NCI-H1105 treated with DMSO at 0.1 percent for 48 hours (cell line): ENCODE measurements around the gene KRT33A.
"Not testable (repeated sequence)": the region's sequence is repeated elsewhere in the genome, so short reads cannot be mapped to it uniquely, and the experiment has no call there.

Experiments used
- DNase-seq: peaks from one replicate; lab custom pipeline; 2025; lab: John Stamatoyannopoulos, UW

Gene KRT33A

DNA sequence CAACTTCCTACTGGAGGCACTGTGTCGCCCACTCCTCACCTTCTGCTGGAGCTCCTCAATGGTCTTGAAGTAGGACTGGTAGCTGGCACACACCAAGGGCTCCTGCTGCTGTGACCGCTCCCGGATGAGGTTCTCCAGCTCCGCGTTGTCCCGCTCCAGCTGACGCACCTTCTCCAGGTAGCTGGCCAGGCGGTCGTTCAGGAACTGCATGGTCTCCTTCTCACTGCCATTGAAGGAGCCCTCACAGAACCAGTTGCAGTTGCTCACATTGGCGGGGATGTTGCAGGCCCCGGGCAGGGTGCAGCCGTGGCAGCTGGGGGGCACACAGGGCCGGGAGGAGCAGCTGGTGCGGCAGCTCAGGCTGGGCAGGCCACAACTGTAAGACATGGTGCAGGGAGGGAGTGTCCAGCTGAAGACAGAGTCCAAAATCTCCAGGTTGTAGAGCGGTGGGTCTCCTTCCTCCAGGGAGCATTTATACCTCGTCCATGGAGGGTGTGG, at the start of gene KRT33A:
Gene KRT33A, minus strand, starts transcription at position 448 of the 498 bp plus-strand sequence. Its CDS starts 61 bp downstream, at position 387.
- DNase-seq, result not testable (repeated sequence)

DNA sequence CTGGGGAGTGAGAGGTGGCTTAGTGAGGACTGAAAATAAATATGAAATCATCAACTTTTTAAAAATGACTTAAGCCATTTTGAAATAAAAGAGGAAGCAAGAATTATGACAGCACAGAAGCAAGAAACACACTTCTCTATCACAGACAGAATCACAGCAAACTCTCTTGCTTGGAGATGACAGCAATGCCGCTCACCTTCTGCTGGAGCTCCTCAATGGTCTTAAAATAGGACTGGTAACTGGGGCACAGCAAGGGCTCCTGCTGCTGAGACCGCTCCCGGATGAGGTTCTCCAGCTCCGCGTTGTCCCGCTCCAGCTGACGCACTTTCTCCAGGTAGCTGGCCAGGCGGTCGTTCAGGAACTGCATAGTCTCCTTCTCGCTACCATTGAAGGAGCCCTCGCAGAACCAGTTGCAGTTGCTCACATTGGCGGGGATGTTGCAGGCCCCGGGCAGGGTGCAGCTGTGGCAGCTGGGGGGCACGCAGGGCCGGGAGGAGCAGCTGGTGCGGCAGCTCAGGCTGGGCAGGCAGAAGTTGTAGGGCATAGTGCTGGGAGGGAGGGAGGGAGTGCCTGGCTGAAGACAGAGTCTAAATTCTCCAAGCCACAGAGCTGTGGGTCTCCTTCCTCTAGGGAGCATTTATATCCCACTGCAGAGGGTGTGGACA, 46.5 kb upstream of the KRT33A start, which contains the start of gene KRT31:
Gene KRT31, minus strand, starts transcription at position 613 of the 665 bp plus-strand sequence. Its CDS starts 69 bp downstream, at position 544.
- DNase-seq, result no peak

DNA sequence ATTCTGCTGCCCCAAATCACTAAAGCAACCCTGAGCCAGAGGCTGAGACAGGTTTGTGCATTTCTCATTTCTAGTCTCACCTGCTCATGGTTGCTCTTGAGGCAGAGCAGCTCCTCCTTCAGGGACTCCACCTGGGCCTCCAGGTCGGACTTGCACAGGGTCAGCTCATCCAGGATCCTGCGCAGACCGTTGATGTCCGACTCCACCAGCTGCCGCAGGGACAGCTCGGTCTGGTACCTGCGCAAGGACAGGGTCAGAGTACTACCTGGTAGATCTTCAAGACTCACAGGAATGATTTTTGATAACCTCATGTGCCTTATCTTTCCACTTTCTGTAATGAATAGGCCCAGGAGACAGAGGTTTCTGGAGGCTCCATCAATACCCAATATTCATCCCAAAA, 45.7 kb upstream of the KRT33A start:
- DNase-seq, result no peak

DNA sequence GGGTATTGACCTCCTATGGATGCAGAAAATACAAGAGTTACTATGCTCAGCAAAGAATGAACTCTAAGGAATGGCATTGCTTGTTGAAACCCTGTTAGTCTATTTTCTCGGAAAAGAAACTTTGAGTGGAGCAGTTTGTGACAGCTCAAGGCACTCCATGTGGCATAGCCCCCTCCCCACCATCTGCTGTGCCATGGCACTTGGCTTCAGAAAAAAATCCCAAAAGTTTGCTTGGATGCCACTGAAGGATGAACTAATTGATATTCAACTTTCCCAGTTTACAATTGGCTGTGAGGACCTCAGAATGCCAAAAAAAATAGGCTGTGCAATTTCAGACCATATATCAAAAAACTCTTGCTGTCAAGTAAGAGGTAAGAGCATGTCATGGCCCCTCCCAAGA, 45.0 kb upstream of the KRT33A start:
- no peak for DNase-seq

DNA sequence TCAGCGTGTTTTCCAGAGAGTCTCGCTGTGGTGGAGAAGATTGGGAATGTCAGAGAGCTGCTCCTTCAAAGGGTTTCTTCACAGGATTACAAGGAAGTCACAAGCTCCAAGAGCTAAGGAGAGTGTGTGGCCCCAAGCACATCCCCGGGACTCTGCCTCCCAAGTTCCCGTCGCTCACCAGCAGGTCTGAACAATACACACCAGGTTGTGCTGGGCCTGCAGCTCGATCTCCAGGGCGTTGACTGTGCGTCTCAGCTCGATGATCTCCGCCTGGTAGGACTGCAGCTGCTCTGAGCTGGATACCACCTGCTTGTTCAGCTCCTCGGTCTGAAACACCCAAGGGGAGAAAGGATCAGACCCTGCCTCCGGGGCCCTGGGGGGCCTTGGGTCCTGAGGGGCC, 44.4 kb upstream of the KRT33A start:
- DNase-seq, result not testable (repeated sequence)

DNA sequence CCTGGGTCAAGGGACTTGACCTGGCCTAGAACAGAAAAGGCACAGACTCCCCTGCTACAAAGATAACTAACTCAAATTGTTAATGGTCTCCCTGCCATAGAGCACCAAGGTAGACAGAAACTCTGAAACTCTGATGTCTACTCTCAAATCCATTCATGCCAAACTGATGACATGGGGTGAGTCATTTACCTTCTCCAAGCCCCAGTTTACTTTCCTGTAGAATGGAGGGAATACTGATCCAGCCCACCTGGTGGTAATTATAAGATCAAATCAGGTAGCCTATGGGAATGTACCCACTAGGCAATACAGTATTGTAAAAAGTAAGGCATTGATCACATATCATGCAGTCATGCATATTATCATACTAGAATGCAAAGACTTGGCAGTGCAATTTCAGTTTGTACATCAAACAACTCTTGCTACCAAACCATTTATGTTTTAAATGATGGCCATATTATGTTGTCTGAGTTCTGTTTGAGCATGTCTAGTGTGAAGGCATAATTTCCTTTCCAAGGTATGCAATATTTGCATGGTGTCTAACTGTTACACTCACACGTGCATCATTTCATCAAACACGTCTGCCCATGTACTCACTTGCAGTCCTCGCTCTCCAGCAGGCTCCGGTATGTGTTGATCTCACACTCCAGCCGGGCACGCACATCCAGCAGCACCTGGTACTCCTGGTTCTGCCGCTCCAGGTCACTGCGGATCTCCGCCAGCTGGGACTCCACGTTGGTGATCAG, 43.8 kb upstream of the KRT33A start:
- no peak for DNase-seq

DNA sequence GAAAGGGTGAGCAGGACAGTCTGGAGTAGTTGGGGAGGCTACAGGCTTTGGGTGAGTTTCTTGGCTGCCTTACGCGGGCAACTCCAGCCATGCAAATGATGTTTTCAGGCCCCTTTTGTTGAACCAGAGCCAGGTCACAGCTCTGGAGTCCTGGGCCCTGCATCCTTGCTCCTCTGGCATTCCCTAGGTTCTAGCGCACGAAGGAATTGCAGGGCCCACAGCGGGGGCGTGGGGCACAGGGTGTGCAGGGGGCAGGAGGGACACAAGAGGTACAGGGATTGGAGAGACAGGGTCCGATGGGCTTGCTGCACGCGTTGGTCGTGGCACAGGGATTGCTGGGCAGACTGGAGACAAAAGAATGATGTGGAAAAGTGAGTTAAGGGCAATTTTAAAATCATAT, 43.2 kb upstream of the KRT33A start:
- DNase-seq, result no peak

DNA sequence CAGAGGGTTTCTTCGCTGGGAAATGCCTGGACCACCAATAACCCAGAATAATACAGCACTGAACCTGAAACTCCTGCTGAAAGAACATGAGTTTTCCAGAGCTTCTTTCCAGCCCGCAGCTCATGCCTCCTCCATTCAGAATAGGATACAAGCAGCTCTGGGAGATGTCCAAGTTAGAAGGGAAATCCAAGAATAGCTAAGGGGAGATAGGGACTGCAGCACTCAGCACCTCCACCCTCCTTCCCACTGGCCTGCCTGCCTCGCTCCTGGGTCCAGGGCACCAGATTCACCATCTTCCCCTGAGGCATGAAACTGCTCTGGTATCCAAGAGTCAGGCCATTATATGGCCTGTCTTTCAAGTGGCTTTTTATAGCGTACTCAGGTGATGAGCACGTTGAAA, 42.7 kb upstream of the KRT33A start:
- DNase-seq, result peak; percentile 14

DNA sequence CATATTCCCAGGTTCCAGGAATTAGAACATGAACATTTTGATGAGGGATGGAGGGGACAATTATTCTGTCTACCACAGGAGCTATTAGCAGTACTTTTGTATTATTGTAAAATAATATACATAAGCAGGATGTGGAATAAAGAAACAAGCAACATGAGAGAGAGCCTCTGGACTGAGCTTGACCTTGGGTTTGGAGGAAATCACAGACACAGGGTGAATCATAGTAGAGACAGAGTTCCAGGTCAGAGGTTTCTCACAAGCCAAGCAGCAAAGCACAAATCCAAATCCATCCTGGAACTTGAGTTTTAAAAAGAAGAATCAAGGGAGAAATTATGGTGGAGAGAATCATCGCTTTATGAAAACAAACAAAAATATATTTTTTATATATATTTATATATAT, 41.6 kb upstream of the KRT33A start:
- no peak for DNase-seq

DNA sequence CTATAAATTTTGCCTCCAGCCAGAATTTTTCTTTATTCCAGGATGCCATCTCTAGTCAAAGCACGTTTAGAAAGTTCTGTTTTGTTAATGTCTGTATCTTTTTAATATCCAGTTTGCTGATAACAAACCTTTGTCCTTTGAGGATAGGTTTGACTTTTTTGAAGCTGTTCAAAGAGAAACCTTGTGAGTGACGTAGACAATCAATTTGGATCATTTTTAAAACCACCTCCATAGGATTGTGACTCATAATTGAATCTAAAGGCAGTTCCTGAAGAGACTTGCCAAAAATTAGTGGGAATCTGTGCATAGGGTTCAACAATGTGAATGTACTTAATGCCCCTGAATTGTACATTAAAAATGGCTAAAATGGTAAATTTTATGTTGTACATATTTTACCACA, 40.9 kb upstream of the KRT33A start:
- DNase-seq, result no peak

DNA sequence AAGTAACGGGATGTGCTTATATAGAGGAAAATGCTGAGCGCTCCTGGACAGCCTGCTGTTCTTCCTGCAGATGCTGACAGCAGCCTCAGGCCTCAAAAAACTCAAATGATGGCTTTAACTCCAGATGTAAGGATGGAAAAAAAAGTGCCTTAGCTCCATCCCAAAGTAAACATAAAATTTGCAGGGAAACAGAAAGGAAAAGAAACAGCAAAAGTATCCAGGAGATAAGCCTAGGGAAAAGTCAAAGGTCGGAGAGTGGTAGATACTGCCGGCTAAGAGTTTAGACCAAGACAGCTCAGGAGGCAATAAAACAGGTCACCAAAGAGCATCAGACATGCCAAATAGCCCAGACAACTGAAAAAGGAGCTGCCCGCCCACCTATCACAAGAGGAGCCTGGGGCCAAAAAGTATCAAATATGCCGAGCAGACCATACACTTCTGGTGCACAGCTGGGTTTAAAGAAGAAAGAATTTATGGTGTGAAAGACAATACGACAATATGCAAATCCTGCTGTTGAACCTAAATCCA, 39.8 kb upstream of the KRT33A start:
- DNase-seq, result no peak

DNA sequence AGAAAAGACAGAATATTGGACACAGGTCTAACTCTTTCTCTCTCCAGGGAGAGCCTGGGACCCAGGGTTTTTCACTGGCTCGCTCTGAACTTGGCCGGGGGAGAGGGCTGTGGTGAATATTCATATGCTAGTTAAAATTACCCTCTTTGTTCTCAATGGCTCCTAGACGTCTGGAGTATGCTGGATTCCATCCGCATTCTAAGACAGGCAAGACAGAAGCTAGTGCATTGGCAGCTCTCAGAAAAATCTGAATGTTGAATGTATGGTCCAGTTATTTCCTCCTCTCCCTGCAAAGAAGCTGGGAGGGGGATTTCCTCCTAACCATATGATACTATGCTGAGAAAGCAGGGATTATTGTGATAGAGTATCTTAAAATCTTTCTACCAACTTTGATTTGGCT, 37.0 kb upstream of the KRT33A start:
- DNase-seq, result no peak

DNA sequence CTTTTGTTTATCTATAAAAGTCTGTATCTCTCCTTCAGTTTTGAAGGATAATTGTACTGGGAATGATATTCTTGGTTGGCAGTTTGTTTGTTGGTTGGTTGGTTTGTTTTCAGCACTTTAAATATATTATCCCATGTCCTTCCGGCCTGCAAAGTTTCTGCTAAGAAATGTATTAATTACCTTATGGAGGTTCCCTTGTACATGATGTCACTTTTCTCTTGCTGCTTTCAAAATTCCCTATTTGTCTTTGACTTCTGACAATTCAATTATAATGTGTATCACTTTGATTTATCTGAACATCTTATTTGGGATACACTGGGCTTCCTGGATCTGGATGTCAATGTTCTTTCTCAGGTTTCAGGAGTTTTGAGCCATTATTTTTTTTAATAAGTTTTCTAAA, 35.6 kb upstream of the KRT33A start:
- DNase-seq, result no peak

DNA sequence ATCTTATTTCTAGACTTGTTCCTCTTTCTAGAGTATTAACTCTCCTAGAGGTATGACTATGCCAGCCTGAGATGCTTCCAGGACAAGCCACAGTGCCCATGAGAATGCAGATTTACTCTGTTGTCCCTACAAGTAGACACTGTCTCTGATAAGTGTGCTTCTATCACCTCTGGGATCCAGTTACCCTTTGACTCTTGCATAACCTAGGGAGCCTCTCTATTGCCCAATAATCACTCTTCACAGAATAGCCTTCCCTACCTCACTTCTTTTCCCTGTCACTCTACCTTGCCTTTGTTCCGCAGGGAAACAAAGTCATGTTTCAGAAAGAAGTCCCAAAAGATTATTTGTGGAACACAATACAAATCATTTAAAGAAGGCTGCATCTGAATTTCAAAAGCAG, 33.1 kb upstream of the KRT33A start:
- no peak for DNase-seq

DNA sequence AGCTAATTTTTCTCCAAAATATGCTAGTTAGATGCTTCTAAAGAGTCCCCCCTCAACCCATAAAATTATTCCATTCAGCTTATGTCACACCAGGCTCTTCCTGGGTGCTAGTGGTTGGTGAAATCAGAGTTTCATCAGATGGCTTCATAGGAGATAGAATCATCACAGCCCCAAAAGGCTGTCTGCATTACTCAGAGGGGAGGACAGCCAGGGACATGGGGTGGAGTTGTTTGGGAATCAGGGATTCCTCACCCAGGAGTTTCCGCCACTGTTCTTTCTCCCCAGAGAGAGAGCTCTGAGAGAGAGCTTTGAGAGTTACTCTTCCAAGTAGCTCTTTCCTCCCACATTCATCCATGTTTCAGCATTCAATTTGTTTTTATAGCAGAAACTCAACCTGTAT, 31.8 kb upstream of the KRT33A start:
- no peak for DNase-seq

DNA sequence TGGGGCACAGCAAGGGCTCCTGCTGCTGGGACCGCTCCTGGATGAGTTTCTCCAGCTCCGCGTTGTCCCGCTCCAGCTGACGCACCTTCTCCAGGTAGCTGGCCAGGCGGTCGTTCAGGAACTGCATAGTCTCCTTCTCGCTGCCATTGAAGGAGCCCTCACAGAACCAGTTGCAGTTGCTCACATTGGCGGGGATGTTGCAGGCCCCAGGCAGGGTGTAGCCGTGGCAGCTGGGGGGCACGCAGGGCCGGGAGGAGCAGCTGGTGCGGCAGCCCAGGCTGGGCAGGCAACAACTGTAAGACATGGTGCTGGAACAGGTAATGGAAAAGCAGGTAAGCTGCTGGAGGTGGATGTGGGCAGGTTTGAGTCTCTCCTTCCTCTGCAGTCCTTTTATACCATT, 31.3 kb upstream of the KRT33A start, which contains the start of gene KRT34:
Gene KRT34, minus strand, starts transcription at position 364 of the 400 bp plus-strand sequence. Its CDS starts 60 bp downstream, at position 304.
- not testable (repeated sequence) for DNase-seq

DNA sequence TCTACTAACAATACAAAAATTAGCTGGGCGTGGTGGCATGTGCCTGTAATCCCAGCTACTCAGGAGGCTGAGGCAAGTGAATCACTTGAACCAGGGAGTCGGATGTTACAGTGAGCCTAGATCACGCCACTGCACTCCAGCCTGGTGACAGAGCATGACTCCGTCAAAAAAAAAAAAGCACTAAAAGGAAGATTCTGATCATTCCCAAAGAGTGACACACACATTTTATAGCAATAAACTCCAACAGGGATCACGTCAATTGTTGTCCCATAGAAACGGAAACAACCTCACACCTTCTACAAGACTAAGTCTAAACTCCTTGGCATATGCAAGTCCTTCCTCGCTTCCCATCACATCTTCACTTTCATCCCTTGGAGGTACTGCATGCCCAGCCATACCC, 29.5 kb upstream of the KRT33A start:
- DNase-seq, result not testable (repeated sequence)

DNA sequence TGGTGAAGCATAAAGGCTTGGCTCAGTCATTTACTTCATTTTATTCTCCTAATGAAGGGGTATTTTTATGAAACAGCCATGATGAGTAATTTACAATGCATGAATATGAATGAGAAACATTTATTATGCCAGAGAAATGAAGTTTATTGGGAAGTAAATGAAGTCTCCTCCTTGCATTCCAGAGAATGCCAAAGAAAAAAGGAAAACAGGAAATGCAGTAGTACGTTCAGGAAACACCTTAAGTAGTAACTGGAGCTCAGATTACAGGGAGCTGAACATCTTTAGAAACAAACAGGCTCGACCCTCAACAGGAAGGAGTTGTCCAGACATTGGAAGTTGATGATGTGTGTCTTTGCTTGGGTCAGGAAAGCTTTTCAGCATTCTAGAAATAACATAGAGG, 26.9 kb upstream of the KRT33A start:
- DNase-seq, result no peak

DNA sequence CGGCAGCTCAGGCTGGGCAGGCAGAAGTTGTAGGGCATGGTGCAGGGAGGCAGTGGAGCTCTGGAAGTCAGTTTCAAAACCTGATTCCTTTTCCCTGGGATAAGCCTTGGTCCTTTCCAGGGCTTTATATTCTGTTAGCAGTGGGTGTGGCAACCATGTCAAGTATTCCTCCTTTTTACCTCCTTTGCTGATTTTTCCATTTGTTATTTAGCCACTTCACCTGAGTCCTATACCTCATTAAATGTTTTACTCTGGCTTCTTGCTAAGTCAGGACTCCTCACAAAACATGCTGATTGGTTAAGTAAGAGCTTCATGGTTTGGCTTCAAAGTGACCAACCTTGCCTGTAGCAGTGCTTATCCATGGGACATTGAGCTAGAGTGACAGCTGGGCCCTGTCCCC, 19.1 kb upstream of the KRT33A start, which contains the start of gene KRT33B:
Gene KRT33B, minus strand, starts transcription at position 101 of the 400 bp plus-strand sequence. Its CDS starts 63 bp downstream, at position 38.
- DNase-seq, result no peak

DNA sequence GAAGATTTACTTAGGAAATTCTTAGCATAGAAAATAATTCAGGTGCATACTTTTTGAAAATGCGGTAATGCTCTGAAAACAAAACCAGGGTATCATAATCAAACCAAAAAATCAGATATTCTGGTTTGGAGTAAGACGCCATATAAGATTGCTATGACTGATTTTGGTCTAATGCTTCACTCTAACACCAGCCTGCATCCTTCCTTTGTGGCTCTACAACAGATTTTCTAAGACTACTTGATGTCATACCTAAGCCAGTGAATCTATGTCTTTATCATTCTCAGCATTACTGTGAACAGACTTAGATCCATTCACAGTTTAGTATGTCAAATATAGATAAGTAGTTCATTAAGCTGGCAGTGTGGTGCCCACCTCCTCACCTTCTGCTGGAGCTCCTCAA, 18.4 kb upstream of the KRT33A start:
- DNase-seq, result no peak

DNA sequence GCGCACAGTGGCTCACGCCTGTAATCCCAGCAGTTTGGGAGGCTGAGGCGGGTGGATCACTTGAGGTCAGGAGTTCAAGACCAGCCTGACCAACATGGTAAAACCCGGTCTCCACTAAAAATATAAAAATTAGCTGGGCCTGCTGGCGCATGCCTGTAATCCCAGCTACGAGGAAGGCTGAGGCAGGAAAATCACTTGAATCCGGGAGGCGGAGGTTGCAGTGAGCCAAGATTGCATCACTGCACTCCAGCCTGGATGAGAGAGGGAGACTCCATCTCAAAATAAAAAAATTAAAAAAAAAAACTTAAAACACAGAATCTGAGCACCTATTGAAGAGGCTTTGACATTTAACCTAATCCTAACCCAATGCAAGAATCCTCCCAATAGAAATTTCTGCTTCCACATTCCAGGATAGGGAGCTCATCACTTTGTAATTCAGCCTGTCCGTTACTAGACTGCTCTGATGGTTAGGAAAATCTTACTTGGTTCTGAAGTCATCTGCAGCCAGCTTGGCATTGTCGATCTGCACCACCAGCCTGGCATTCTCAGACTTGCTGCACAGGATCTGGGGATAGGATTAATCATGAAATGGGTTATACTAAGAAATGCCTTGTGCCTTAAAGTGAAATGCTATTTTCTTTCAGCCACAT, 16.9 kb upstream of the KRT33A start:
- DNase-seq, result no peak

DNA sequence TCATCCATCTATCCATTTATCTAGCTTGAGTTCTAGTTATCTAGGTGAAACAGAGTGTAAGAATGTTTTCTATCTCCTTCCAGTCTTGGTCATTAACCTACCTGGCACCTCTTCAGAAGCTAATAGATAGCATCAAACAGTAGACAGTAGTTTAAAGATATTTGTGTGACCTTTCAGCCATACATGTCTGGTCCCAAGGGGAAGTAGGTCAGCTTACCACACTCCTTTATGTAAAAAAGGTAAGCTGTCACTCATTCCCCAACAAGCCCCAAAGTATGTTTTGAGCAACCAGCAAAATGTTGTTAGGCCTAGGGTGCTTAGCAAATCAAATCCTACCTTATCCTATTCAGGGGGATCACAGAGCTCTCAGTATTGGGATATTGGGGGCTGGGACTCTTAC, 15.4 kb upstream of the KRT33A start:
- no peak for DNase-seq
